Pancreas (tissue), 10 donors: ENCODE measurements around the gene SLC16A4. TPM values are rescaled to one million over a fixed set of nuclear protein-coding genes. Genes with fewer than 3 reads are reported as not detected.
"Not testable (repeated sequence)": the region's sequence is repeated elsewhere in the genome, so short reads cannot be mapped to it uniquely, and the experiment has no call there.

Experiments
- ATAC-seq, 4 donors: fragments of 200-7000 bp; cut with Tn5 transposase; one replicate each; pipeline versions ENCODE4 v1.8.0 to v1.9.1; 2020; ENCODE audit warnings: mild to moderate bottlenecking in 4 of 4, moderate library complexity in 4 of 4
- DNase-seq, 6 donors: peaks; one replicate each; pipeline ENCODE4 v3.0.0-alpha.2; 2020
- FAIRE-seq: peaks from 2 replicates; lab custom pipeline; 2012; peaks lifted over from hg19 to GRCh38; lab: Jason Lieb, UNC
- H3K27ac ChIP-seq, 4 donors: fragments of 200-600 bp; sonication (generic); 1 replicate in 3 of 4; 2 replicates in 1 of 4; pipeline versions ENCODE4 v1.5.0 to v1.8.0; 2020
- H3K27me3 ChIP-seq, 4 donors: fragments of 200-600 bp; one replicate each; pipeline ENCODE4 v1.8.0; 2021
- H3K36me3 ChIP-seq, 3 donors: fragments of 200-600 bp; sonication (generic) in 1 of 3; one replicate each; pipeline versions ENCODE4 v1.5.0 to v1.8.0; 2020 to 2021
- H3K4me1 ChIP-seq, 3 donors: fragments of 200-600 bp; one replicate each; pipeline ENCODE4 v1.8.0; 2021
- H3K4me3 ChIP-seq, 4 donors: fragments of 200-600 bp; sonication (generic) in 2 of 4; one replicate each; pipeline versions ENCODE4 v1.5.0 to v1.8.0; 2020 to 2021
- H3K9me3 ChIP-seq, 4 donors: fragments of 200-600 bp; one replicate each; pipeline ENCODE4 v1.8.0; 2021
- WGBS, 2 donors: extraction: QIAGEN DNeasy Blood & Tissue Kit; methylation state at CpG; one replicate each; pipeline ENCODE4 v1.1.7; 2013; 5-methylcytosine and 5-hydroxymethylcytosine counted together
- intact Hi-C, 3 donors: fragments of 100-400 bp; cut with DNase I; formaldehyde crosslinking; loops; one replicate each; pipeline versions ENCODE4 v1.11.1 to v1.14.2; 2022
- polyA plus RNA-seq, 2 donors: library from polyadenylated mRNA; stranded (reverse); fragments of 200-250 nt; gene quantifications; one replicate each; pipeline ENCODE4 v1.2.3, GENCODE V29; 2013
- total RNA-seq, 6 donors: library from RNA; stranded (reverse); fragmentation: NEBNext Ultra II Directional in 4 of 6; extraction: Animal tissue kit (Norgen Biotek cat#: 25700) in 4 of 6; gene quantifications; one replicate each; pipeline versions ENCODE4 v1.2.1 to v1.2.4, GENCODE V29; 2021 to 2023
- TF ChIP-seq, protein P1 (sequence below), 4 donors: fragments of 200-600 bp; sonication (generic) in 3 of 4; IDR thresholded peaks; one replicate each; pipeline versions ENCODE4 v1.5.0 to v1.8.0; 2021; ENCODE audit warnings: antibody characterized with exemption in 4 of 4
- donor health status: healthy with polysubstance abuse.
- donor health status: DM: no; HTN: no; CAD: no; lungs with moderate emphysema.
- donor health status: DM: no; HTN: no; CAD: no.
- donor health status: control.
- donor health status: control.
- donor health status: Bipolar disorder and iron deficiency.
- donor health status: DM: yes; HTN: yes; CAD: no.
- donor health status: DM: no; HTN: no; CAD: no.
- donor health status: DM: no; HTN: no; CAD: no.
- donor health status: DM: yes; HTN: yes; CAD: no.

SLC16A4 gene
- 1 to 10 TPM in 2 of 6 donors, under 1 TPM in 4; 0.32 to 1.8 (median 0.71) TPM for total RNA-seq
- under 1 TPM; 0.52 to 0.53 TPM for polyA plus RNA-seq

DNA sequence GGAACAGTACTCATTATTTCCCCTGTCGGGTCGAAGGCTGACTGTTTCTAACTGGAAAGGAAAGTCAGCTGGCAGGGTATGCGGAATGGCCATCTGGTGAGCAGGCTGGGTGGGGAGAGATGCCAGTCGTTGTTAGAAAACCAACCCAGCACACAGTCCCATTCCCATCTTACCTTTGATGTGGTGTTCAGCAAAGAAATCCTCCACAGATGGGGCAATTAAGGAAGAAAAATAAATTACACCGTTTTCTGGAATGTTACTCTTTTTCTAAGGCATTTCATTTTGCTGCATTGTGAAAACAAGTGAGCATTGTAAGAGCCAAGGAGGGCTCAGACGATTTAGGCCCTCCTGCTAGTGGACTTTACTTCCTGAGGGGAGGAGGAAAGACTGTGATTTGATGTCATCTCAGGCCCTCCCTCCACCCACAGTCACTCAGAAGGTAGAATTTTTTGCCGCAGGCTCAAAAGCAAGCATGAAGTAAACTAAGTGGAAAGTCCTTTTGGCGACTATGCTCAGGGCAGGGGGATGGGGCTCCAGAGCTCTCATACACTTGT lies at the start of gene SLC16A4:
SLC16A4 (minus strand) TSS at position 335 of the 554 bp plus-strand sequence. CDS start 1,703 bp downstream, outside the sequence.
- ATAC-seq (peak in 3 of 4 donors; percentile 44 to 58 (median 48)), FAIRE-seq (no peak), DNase-seq (no peak)
- Histone ChIP-seq H3K9me3 (no peaks in the 10 kb centered on the region), H3K36me3 (no peaks in the 10 kb centered on the region), H3K27me3 (no peaks in the 10 kb centered on the region), H3K4me1 (peaks cover 0 to 3% (median 0%) of the 10 kb centered on the region in 3 donors), H3K27ac (no peak within 1 kb of the TSS), H3K4me3 (no peak within 1 kb of the TSS)
- 48 to 52% methylated on average over 8 of the region's 8 CpGs for WGBS, 2 donors
- TF ChIP-seq, protein P1, sequence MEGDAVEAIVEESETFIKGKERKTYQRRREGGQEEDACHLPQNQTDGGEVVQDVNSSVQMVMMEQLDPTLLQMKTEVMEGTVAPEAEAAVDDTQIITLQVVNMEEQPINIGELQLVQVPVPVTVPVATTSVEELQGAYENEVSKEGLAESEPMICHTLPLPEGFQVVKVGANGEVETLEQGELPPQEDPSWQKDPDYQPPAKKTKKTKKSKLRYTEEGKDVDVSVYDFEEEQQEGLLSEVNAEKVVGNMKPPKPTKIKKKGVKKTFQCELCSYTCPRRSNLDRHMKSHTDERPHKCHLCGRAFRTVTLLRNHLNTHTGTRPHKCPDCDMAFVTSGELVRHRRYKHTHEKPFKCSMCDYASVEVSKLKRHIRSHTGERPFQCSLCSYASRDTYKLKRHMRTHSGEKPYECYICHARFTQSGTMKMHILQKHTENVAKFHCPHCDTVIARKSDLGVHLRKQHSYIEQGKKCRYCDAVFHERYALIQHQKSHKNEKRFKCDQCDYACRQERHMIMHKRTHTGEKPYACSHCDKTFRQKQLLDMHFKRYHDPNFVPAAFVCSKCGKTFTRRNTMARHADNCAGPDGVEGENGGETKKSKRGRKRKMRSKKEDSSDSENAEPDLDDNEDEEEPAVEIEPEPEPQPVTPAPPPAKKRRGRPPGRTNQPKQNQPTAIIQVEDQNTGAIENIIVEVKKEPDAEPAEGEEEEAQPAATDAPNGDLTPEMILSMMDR (IDR thresholded peaks at IDR 0.05), result no peak
- intact Hi-C loops, result no loop called here

DNA sequence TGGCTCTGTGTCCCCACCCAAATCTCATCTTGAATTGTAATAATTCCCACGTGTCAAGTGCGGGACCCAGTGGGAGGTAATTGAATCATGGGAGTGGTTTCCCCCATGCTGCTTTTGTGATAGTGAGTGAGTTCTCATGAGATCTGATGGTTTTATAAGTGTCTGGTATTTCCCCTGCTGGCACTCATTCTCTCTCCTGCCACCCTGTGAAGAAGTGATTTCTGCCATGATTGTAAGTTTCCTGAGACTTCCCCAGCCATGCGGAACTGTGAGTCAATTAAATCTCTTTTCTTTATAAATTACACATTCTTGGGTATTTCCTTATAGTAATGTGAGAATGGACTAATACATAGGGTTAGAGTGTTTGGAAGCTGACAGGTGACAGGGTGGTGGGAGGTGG lies 49.0 kb upstream of the SLC16A4 start:
- DNase-seq, H3K27ac ChIP-seq, H3K4me3 ChIP-seq, H3K36me3 ChIP-seq, FAIRE-seq, ATAC-seq, H3K27me3 ChIP-seq, intact Hi-C loops, H3K9me3 ChIP-seq, H3K4me1 ChIP-seq: not testable (repeated sequence)
- 85 to 91% methylated on average over 3 of the region's 3 CpGs for WGBS, 2 donors

DNA sequence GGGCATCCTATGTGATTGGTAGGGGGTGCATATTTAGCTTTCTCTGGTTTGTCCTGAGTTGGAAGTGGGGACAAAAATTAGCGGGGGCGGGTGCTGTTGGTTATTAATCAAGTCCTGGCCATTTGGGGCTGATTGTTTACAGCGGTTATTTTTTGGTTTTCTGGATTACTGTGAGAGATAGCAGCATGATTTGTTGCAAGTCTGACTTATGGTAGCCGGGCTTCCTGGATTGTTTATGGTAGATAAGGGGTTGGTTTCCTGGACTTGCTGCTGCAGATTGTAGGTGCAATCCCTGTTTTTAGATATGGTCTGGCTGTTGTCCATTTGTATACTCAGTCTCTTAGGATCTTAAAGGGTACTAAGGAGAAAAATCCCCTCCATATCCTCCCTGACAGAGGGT lies 48.1 kb upstream of the SLC16A4 start:
- Histone ChIP-seq H3K27me3 (no peaks in the 10 kb centered on the region), H3K36me3 (no peaks in the 10 kb centered on the region), H3K27ac (no peak overlapping the region), H3K4me1 (no peaks in the 10 kb centered on the region), H3K9me3 (no peaks in the 10 kb centered on the region), H3K4me3 (no peak overlapping the region)
- TF ChIP-seq, protein P1 (IDR thresholded peaks at IDR 0.05), result no peak
- WGBS, 2 donors, result 66 to 78% methylated on average over 4 of the region's 4 CpGs
- intact Hi-C loops, result no loop called here
- DNase-seq (no peak), ATAC-seq (no peak), FAIRE-seq (no peak)

DNA sequence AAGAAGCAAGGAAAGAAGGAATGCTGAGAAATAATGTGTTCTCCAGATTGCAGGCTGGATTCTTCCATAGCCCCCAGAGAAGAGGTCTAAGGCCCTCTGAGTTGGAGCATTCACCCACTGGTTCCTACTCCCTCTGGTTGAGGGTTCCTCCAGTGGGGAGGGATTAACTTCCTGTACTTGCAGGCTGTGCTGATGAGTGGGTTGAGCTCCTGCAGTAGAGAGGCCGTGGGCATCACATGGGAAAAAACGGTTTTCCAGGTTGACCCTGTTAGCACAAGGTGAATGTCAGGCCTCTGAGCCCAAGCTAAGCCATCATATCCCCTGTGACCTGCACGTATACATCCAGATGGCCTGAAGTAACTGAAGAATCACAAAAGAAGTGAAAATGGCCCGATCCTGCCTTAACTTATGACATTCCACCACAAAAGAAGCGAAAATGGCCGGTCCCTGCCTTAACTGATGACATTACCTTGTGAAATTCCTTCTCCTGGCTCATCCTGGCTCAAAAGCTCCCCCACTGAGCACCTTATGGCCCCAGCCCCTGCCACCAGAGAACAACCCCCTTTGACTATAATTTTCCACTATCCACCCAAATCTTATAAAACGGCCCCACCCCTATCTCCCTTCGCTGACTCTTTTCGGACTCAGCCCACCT lies 46.9 kb upstream of the SLC16A4 start:
- H3K9me3 ChIP-seq, H3K27me3 ChIP-seq, intact Hi-C loops, H3K4me1 ChIP-seq, H3K4me3 ChIP-seq, DNase-seq, ATAC-seq, H3K27ac ChIP-seq, FAIRE-seq, H3K36me3 ChIP-seq: not testable (repeated sequence)
- 67 to 74% methylated on average over 9 of the region's 9 CpGs for WGBS, 2 donors

DNA sequence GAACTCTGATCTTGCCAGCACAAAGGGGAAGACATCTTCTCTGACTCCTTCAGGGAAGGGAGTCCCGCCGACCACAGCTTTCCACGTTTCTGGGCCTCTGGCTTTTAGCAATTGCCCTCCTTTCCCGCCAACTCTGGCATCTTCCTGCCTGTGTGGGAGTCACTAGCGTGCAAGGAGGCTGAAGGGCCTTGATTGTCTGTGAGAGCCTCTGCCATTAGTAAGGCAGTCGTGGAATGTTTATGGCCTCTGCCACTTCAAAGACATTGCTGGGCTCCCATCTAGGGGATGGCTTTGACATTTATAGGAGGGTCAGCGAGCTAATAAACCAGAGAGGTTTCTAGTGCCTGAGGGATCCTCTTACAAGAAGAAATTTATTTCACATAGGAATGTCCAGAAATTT lies 45.8 kb upstream of the SLC16A4 start:
- WGBS, 2 donors, result 74% methylated on average over 7 of the region's 7 CpGs
- TF ChIP-seq, protein P1 (IDR thresholded peaks at IDR 0.05), result no peak
- DNase-seq (no peak), ATAC-seq (no peak), FAIRE-seq (no peak)
- no peaks in the 10 kb centered on the region for H3K4me1 ChIP-seq
- H3K27ac ChIP-seq, result no peak overlapping the region
- intact Hi-C loops, result no loop called here
- no peaks in the 10 kb centered on the region for H3K36me3 ChIP-seq
- H3K4me3 ChIP-seq, result no peak overlapping the region
- no peaks in the 10 kb centered on the region for H3K27me3 ChIP-seq
- no peaks in the 10 kb centered on the region for H3K9me3 ChIP-seq

DNA sequence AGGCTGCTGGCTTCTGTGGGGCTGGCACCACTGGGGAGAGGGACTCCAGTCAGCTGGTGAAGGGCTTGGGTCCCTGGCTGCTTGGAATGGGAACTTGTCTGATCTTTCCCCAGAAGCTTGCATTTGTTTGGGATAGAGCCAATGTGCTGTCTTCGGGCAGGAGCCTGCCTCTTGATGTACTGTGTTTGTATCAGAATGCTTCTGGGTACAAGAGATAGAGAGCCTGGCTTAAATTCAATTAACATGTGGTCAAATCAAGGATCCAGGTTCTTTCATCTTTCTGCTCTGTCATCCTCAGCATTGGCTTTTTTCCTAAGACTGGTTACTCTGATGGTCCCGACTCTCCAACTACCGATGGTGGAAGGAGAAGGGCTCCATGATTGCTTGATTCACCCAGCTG lies 44.1 kb upstream of the SLC16A4 start:
- intact Hi-C loops, result no loop called here

More for the DNA sequence above, 44.1 kb upstream of the SLC16A4 start:
- WGBS, 2 donors, result 71% methylated on average over 3 of the region's 3 CpGs
- H3K9me3 ChIP-seq, result no peaks in the 10 kb centered on the region
- H3K4me1 ChIP-seq, result no peaks in the 10 kb centered on the region
- TF ChIP-seq, protein P1 (IDR thresholded peaks at IDR 0.05), result no peak
- FAIRE-seq (no peak), ATAC-seq (no peak), DNase-seq (no peak)
- no peak overlapping the region for H3K27ac ChIP-seq
- no peaks in the 10 kb centered on the region for H3K27me3 ChIP-seq
- H3K36me3 ChIP-seq, result no peaks in the 10 kb centered on the region
- H3K4me3 ChIP-seq, result no peak overlapping the region
